HCT116 (cell line): ENCODE results near the gene PCDHA5. TPM values are rescaled to one million over a fixed set of nuclear protein-coding genes. Genes with fewer than 3 reads are reported as not detected.

ENCODE experiments used
- total RNA-seq: library from RNA; stranded (reverse); gene quantifications from one replicate; pipeline ENCODE4 v1.2.1, GENCODE V29; 2021; ENCODE audit not compliant: unreplicated experiment

The PCDHA5 gene
- total RNA-seq, 1 experiment from 2014 or later = not detected

Other genes starting within 250 kb of the PCDHA5 start
- gene CD14, start 188.4 kb upstream of the PCDHA5 start, total RNA-seq = 0.42 TPM
- gene TMCO6, start 182.2 kb upstream of the PCDHA5 start, total RNA-seq = 28.0 TPM
- 68.3 TPM for gene NDUFA2, start 174.0 kb upstream of the PCDHA5 start, total RNA-seq
- 96.6 TPM for gene IK, start 173.8 kb upstream of the PCDHA5 start, total RNA-seq
- gene WDR55, start 156.7 kb upstream of the PCDHA5 start, total RNA-seq = 37.2 TPM
- gene DND1, start 148.0 kb upstream of the PCDHA5 start, total RNA-seq = 2.3 TPM
- 91.1 TPM for gene HARS1, start 130.2 kb upstream of the PCDHA5 start, total RNA-seq
- 38.8 TPM for gene HARS2, start 130.2 kb upstream of the PCDHA5 start, total RNA-seq
- gene ZMAT2, start 121.2 kb upstream of the PCDHA5 start, total RNA-seq = 55.3 TPM
- gene PCDHA1, start 35.5 kb upstream of the PCDHA5 start, total RNA-seq = not detected
- gene PCDHA2, start 26.8 kb upstream of the PCDHA5 start, total RNA-seq = not detected
- not detected for gene PCDHA3, start 20.6 kb upstream of the PCDHA5 start, total RNA-seq
- not detected for gene PCDHA4, start 14.5 kb upstream of the PCDHA5 start, total RNA-seq
- not detected for gene PCDHA6, start 6.3 kb downstream of the PCDHA5 start, total RNA-seq
- not detected for gene PCDHA7, start 12.7 kb downstream of the PCDHA5 start, total RNA-seq
- not detected for gene PCDHA8, start 19.6 kb downstream of the PCDHA5 start, total RNA-seq
- not detected for gene PCDHA9, start 26.8 kb downstream of the PCDHA5 start, total RNA-seq
- gene PCDHA10, start 34.3 kb downstream of the PCDHA5 start, total RNA-seq = 0.05 TPM
- gene PCDHA11, start 47.3 kb downstream of the PCDHA5 start, total RNA-seq = 0.27 TPM
- gene PCDHA12, start 53.7 kb downstream of the PCDHA5 start, total RNA-seq = not detected
- not detected for gene PCDHA13, start 60.5 kb downstream of the PCDHA5 start, total RNA-seq
- 1.0 TPM for gene PCDHAC1, start 104.7 kb downstream of the PCDHA5 start, total RNA-seq
- 3.2 TPM for gene PCDHAC2, start 144.9 kb downstream of the PCDHA5 start, total RNA-seq
- gene PCDHB1, start 229.8 kb downstream of the PCDHA5 start, total RNA-seq = not detected